DMS53 treated with DMSO at 0.1 percent for 48 hours (cell line): ENCODE data around the gene EARS2.
"Not testable (repeated sequence)": the region's sequence is repeated elsewhere in the genome, so short reads cannot be mapped to it uniquely, and the experiment has no call there.

ENCODE experiments used
- DNase-seq: peaks from one replicate; lab custom pipeline; 2025; ENCODE audit not compliant: unreplicated experiment; lab: John Stamatoyannopoulos, UW

Gene EARS2

DNA sequence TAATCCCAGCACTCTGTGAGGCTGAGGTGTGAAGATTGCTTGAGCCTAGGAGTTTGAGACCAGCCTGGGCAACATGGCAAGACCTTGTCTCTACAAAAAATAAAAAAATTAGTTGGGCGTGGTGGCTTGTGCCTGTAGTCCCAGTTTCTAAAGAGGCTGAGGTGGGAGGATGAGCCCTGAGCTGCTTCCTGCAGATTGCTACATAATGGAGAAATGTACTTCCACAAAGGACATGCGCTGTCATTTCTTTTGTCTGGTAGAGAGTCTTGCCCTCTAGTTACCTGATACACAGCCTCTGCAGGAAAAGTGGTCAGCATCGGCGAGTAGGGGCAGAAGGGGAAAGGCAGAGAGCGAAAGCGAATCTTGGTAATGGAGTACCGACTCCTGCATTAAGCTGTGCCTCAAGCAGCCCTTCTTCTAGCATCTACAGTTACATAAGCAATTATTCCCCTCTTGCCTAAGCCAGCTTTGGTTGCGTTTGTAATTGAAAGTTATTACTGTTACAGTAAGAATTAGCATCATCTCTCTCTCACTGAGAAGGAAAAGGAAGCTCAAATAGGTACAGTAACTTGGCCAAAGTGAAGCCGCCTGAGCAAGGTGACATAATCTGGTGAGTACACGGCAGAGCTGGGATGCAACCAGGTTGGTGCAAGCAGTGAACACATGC lies 28.4 kb downstream of the EARS2 start:
- no peak for DNase-seq

DNA sequence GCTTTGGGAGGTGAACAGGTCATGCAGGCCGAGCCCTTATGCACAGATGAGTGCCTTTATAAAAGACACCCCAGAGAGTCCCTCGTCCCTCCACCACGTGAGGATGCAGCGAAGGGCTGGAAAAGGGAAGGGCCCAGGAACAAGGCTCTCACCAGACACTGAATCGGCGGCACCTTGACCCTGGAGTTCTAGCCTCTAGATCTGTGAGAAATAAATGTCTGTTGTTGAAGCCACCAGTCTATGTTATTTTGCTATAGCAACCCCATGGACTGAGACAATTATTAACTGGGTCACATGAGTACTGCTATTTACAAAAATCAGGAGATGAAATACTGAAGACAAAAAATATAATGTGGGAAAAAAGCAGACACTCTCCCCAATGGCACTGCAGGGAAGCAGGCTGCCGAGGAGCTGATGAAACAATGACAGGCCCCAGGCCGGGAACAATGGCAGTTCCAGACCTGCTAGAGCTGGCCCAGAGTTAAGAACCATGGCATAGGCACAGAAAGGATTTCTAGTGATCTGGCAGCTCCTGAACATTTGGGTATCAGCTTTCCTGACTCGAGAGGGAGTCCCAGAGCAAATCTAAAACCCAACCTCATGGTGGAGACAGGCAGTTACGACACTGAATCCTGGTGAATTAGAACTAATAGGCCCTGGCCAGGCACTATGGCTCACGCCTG lies 29.0 kb downstream of the EARS2 start:
- DNase-seq, result no peak

DNA sequence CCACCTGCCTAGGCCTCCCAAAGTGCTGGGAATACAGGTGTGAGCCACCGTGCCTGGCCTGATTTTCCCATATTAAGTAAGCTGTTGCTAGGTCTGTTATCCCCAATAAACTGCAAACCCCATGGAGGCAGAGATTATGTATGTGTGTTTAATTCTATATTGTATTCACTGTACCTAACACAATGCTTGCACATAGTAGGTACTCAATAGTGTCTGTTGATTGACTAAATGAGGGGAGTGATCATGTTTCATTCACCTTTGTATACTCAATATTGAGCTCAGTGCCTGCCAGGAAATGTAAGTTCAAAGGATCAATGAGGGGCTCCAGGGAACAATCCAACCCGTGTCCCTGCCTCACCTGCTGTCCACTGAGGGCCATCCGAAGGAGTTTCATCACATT lies 32.3 kb downstream of the EARS2 start:
- no peak for DNase-seq

DNA sequence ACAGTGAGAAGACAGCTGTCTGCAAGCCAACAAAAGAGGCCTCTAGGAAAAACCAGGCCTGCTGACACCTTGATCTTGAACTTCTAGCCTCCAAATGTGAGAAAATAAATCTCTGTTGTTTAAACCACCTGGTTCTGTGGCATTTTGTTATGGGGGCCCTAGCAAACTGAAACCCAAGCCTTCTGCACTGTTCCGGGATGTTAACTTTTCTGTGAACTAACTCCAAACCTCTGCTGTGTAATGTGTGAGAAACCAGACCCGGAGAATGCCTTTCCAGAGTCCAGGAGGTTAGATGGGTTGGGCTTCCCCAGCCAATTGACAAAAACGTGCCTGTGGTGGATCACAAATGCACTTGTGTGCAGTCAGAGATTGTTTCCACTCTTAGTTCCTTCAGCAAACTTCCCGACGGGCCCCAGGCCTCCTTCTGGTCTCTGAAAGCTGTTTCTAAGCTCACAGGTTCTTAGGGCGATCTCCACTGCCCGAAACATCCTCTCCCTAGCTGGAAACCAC lies 33.2 kb downstream of the EARS2 start:
- no peak for DNase-seq

DNA sequence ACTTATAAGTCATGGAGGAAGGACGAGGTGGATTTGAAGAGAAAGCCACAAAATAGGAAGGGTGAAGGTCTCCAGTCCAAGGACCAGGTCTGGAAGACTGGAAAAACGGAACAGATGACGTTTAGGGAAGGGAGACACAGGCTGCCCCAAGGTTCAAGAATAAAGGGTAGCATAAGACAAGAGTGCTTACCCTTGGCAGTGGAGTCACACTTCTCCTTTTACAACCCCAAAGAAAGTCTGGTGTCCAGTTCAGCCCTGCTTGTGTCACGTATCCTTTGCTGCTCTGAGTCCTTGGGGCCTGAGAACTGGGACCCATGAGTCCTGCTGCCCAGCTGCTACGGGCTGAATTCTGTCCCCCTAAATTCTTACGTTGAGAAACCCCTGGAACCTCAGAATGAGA lies 33.8 kb downstream of the EARS2 start:
- no peak for DNase-seq

DNA sequence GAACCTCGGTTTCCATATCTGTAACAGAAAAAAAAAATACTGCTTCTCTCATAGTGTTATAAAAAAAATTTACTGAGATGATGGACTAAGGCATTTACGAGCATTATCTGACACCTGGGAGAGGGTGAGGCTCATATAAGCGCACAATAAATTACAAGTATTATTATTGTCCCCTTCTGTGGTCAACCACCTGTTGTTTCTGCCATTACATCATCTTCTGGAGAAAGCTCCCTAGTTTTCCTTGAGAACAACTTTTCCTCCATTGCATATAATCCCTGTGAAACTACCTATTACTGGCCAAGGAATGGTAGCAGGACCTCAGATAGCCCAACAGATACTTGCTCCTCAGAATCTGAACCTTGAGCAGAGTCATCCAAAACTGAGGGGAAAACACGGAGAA lies 35.2 kb downstream of the EARS2 start:
- DNase-seq, result no peak

DNA sequence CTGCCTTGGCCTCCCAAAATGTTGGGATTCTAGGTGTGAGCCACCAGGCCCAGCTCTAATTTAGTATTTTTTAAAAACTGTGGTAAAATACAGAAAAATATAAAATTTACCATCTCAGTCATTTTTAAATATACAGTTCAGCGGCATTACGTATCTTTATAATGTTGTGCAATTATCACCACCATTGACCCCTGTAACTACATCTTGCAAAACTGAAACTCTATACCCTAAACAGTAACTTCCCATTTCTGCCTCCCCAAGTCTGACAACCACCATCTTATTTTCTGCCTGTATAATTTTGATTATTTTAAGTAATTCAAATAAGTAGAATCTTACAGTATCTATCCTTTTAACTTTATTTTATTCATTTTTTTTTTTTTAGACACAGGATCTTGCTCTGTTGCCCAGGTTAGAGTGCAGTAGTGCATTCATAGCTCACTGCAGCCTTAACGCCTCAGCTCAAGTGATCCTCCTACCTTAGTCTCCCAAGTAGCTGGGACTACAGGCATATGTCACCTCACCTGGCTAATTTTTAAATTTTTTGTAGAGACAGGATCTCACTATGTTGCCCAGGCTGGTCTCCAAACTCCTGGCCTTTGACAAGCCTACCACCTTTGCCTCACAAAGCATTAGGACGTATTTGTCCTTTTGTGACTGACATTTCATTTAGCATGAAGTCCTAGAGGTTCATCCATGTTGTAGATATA lies 36.0 kb downstream of the EARS2 start:
- no peak for DNase-seq

DNA sequence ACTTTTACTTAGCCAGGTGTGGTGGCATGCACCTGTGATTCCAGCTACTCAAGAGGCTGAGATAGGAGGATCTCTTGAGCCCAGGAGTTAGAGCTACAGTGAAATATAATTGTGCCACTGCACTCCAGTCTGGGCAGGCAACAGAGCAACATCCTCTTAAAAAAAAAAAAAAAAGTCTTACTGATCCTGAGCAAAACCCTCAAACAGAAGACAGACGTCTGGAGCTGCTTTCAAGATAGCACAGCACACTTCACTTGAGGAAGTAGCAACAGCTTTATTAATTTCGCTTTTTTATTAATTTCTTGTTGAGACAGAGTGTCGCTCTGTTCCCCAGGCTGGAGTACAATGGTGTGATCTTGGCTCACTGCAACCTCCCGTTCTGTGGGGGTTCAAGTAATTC lies 36.6 kb downstream of the EARS2 start:
- DNase-seq, result no peak

DNA sequence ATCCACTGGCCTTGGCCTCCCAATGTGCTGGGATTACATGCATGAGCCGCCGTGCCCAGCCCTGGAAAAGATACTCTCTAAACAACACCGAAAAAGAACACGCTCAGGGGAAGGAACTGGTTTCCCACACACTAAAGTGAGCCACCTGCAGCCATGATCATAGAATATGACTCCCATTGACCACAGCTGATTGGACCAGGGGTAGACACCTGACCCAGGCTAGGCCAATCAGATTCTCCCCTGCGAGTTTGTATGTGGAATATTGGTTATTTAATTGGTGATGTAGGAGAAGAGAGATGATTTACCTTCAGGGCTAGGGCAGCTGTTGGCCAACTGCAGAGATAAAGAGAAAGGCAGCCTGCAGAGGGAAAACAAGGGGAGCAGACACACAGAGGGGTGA lies 37.9 kb downstream of the EARS2 start:
- DNase-seq, result no peak

DNA sequence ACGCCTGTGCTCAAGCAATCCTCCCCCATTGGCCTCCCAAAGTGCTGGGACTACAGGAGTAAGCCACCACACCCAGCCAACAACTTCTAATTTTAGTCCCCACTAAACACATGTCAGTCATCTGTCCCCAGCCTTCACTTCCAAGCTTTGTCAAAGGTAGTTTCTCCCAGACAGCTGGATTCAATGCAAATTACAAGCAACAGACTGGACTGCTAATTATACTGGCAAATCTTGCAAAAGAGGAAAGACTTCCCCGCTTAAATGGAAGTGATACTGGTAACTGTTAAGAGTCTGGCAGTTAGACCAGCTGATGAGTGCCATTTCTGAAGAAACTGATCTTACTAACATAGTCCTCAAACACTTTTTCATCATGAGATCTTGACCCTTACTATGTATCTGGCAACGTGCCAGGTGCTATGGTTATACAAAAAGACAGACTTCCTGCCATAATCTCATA lies 38.7 kb downstream of the EARS2 start:
- no peak for DNase-seq

DNA sequence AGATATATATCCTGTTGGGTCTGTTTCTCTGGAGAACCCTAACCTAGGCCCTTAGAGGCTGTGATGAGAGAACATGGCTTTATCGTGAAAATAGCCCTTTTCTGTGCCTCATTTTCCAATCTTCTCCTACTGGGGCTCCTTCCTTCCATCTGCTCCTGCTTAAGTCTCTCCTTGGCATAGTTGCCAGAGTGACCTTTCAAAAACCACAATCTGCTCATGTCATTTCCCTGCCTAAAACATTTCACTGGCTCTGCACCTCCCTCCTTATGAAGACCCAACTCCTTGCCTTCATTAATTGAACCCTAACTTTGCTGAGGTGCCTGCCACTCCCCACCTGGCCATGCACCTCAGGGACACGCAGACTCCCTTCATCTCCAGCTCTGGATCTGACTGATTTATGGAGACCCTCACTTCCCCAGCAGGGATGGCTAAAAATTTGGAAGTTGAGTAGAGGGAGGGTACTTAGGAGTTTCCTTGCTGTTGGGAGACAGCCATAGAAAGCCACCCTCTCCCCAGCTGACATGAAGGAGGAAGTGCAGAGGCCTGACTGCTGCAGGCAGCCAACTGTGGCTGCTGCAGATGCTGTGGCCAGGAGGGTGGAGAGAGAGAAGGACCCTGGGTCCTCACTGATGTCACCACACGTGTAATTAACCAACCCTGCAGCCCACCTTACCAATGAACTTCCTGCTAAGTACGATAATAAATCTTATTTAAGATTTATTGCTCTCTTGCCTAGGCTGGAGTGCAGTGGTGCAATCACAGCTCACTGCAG lies 40.6 kb downstream of the EARS2 start:
- DNase-seq, result no peak

DNA sequence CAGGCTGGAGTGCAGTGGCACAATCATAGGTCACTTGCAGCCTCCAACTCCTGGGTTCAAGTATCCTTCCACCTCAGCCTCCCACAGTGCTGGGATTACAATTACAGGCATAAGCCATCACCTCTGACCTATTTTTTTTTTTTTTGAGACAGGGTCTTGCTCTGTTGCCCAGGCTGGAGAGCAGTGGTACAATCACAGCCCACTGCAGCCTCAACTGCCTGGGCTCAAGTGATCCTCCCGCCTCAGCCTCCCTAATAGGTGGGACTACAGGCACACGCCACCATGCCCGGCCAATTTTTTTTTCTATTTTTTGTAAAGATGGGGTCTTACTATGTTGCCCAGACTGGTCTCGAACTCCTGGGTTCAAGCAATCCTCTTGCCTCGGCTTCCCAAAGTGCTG lies 41.3 kb downstream of the EARS2 start:
- no peak for DNase-seq

DNA sequence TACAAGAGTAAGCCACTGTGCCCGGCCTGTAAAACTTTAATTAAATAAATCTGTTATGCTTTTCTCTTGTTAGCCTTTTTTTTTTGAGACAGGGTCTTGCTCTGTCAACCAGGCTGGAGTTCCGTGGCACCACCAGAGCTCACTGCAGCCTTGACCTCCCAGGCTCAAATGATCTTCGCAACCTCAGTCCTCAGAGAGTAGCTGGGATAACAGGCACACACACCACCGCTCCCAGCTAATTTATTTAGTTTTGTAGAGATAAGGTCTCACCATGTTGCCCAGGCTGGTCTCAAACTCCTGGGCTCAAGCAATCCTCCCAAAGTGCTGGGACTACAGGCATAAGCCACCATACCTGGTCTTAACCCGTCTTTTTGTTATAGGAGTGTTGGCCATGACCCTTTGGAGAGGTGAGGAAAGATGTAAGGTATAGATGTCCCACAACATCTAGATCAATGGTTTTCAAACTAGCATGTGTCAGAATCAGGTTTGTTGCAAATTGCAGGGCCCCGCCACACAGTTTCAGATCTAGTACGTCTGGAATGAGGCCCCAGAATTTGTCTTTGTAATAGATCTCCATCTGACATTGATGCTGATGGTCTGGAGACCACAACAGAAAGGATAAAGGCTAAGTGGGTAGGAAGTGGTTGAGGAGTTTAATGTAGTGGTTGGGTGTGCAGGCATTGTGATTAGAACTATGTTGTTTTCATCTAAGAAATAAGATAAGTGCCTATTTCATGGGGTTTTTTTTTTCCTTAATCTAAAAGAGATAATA lies 42.6 kb downstream of the EARS2 start:
- DNase-seq, result no peak

DNA sequence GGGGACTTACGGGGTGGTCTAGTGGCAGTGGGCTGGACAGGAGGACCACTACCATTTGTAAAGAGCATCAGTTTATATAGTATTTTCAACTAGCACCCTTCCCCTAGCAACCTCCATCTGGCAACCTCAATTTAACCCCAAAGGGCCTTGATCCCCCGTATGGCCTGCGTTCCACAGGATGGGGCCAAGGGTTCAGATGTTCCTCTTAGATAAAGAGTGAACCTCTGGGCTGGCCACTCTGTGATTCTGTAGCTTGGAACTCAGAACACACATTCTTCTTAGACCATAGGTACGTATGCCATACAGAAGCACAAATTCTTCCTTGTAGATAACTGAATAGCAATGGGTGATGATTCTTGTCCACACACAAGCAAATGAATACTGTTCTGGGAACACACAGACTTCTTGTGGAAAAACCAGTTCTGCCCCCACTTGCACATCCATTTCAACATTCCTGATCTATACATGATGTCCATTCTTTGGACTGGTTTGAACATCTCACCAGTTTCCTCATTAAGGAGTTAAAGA lies 44.9 kb downstream of the EARS2 start:
- no peak for DNase-seq

DNA sequence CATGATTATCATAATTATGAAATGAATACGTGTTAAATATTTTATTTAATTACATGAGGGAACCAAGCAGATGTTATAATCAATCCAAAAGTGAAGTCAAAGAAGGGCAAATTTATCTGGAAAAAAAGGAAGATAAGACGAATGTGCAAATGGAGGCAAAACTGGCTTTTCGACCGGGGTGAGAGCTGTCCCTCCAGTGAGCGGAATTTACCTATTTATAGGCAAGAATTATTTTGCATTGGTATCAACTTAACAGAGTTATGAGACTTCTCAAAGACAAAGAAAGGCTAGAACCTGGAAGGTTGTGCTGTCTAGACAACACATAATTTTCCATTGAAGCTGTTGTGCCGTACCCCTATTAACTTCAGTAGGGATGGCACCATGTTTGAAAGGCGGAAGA lies 45.4 kb downstream of the EARS2 start:
- no peak for DNase-seq

DNA sequence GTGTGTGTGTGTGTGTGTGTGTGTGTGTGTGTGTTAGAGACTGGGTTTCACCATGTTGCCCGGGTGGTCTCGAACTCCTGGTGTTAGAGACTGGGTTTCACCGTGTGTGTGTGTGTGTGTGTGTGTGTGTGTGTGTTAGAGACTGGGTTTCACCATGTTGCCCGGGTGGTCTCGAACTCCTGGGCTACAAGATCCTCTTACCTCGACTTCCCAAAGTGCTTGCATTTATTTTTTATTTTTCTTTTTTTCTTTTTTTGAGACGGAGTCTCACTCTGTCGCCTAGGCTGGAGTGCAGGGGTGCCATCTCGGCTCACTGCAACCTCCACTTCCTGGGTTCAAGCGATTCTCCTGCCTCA lies 46.3 kb downstream of the EARS2 start:
- not testable (repeated sequence) for DNase-seq

DNA sequence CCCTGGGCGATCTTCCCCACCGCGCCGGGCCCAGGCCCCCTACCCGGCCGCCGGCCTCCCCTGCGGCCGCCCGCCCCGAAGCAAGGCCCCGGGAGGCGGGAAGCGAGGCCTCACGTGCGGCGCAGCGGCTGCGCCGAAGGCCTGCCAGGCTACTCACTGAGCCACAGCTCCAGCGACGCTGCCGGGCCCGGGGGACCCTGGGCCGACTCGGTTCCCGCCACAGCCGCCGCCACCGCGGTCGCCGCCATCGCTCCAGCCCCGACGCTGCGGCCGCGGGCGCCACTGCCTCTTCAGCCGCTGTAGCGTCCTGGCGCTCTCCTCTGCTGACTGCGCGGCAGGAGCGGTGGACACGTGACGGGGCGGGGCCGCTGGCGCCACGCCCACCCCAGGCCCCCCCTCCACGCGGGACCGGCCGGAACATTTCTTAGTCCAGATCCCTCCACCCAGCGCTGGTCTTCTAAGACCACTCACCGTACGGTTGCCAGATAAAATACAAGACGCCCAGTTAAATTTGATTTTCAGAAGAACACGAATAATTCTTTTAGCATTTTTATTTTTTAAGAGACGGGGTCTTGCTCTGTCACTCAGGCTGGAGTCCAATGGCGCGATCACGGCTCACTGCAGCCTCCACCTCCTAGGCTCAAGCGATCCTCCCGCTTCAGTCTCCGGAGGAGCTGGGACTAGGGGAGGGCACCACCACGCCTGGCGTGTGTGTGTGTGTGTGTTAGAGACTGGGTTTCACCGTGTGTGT lies 46.8 kb downstream of the EARS2 start, which contains the start of gene GGA2:
Gene GGA2, minus strand, starts transcription at position 331 of the 751 bp plus-strand sequence. Its CDS starts 83 bp downstream, at position 248.
- peak; percentile 54 for DNase-seq

DNA sequence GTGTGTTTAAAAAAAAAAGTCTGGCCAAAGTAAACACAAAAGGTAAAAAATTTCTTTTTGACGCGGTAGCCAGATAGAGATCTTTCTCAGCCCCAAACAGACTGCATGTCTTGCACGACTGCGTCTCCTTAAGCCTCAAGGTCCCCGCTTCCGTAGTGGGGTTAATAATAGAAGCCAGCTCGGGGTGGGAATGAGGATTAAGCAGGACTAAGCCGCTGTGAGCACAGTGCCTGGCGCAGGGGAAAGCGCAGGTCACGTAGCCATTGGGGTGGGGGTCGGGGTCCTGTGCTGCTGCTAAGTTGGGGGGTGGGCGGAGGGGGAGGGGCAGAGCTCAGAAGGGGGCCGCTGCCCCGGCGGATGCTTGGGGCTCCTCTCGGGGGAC lies 47.4 kb downstream of the EARS2 start:
- no peak for DNase-seq

DNA sequence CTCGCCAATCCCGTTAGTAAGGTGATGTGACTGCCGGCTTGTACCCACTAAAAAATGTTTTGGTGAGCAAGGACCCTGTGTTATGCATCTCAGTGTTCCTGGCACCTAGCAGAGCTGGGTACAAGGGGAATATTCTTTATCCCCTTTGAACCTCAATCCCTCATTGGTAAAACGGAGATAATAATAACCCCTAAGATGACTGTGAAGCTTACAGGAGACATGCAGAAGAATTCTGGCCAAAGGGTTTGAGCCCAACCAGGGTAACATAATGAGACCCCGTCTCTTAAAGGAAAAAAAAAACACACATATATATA lies 47.8 kb downstream of the EARS2 start:
- DNase-seq, result no peak
